ENCODE data around the gene EMID1.

The EMID1 gene

DNA sequence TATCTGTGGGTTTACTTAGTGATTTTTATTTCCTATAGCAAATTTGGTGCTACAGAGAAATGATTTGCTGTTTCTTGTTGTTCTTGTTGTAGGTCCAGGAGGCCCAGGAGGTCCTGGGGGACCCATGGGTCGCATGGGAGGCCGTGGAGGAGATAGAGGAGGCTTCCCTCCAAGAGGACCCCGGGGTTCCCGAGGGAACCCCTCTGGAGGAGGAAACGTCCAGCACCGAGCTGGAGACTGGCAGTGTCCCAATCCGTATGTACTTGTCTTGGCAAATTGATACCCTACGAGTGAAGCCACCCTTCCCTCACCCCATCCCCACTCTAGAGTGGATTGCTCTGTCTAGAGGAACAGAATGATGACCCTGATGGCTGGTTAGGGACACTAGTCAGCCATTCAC is 92.9 kb downstream of the EMID1 start:
- Histone ChIP-seq H3K27me3 (ENCODE audit: control insufficient read depth in 1 of 2, insufficient read depth in 2 of 2, low read length in 2 of 2) (no peaks in the 10 kb centered on the region), H3K4me1 (ENCODE audit: control insufficient read depth in 1 of 2, insufficient read depth in 2 of 2, low read length in 2 of 2) (peaks cover 21 to 24% of the 10 kb centered on the region in 2 donors), H3K36me3 (ENCODE audit: control insufficient read depth in 1 of 2, insufficient read depth in 2 of 2, low read length in 2 of 2) (peaks cover 51 to 76% of the 10 kb centered on the region in 2 donors), H3K4me3 (ENCODE audit: low read depth in 1 of 2, low read length in 2 of 2) (no peak overlapping the region), H3K27ac (ENCODE audit: low read depth, low read length) (no peak overlapping the region), H3K9ac (ENCODE audit: low read depth in 1 of 2, low read length in 2 of 2) (no peak overlapping the region), H3K9me3 (ENCODE audit: control insufficient read depth in 1 of 2, low read length in 2 of 2) (no peaks in the 10 kb centered on the region)

DNA sequence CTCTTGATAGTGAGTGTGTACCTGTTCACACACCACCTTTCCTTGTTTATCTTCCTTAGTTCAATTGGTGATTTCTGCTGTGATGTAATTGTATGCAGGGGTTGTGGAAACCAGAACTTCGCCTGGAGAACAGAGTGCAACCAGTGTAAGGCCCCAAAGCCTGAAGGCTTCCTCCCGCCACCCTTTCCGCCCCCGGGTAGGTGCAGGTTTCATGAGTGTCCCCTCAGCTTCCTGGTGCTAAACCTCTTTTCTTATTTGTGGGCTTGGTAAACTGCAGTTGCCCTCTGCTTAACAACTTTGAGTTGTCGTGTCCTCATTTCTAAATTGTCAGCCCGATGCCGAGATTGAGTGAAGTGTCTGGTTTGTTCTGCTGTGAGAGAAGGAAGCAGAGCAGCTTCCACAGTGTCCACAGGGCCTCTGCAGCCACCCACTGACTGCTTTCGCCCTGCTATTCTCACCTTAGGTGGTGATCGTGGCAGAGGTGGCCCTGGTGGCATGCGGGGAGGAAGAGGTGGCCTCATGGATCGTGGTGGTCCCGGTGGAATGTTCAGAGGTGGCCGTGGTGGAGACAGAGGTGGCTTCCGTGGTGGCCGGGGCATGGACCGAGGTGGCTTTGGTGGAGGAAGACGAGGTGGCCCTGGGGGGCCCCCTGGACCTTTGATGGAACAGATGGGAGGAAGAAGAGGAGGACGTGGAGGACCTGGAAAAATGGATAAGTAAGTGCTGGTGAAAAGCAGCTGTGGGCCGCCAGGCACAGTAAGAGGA is 93.6 kb downstream of the EMID1 start:
- Histone ChIP-seq H3K9me3 (ENCODE audit: control insufficient read depth in 1 of 2, low read length in 2 of 2) (no peaks in the 10 kb centered on the region), H3K4me1 (ENCODE audit: control insufficient read depth in 1 of 2, insufficient read depth in 2 of 2, low read length in 2 of 2) (peaks cover 21 to 24% of the 10 kb centered on the region in 2 donors), H3K27ac (ENCODE audit: low read depth, low read length) (no peak overlapping the region), H3K9ac (ENCODE audit: low read depth in 1 of 2, low read length in 2 of 2) (no peak overlapping the region), H3K4me3 (ENCODE audit: low read depth in 1 of 2, low read length in 2 of 2) (no peak overlapping the region), H3K27me3 (ENCODE audit: control insufficient read depth in 1 of 2, insufficient read depth in 2 of 2, low read length in 2 of 2) (no peaks in the 10 kb centered on the region), H3K36me3 (ENCODE audit: control insufficient read depth in 1 of 2, insufficient read depth in 2 of 2, low read length in 2 of 2) (peaks cover 49 to 69% of the 10 kb centered on the region in 2 donors)

DNA sequence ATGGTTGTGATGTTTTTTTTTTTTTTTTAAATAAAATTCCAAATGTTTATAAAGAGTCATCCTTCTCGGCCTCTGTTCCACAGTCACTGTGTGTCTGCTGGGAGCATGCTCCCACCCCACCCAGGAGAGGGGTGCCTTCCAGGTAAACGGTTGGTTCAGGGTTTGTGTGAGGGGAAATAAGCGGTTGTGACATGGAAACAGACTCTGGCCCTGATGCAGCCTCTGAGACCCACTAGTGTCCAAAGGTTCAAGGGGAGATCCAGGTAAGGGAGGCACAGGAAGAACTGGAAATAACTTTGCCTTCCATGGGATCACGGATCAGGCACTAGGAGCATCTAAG is 94.7 kb downstream of the EMID1 start:
- Histone ChIP-seq H3K27ac (ENCODE audit: low read depth, low read length) (no peak overlapping the region), H3K4me1 (ENCODE audit: control insufficient read depth in 1 of 2, insufficient read depth in 2 of 2, low read length in 2 of 2) (peaks cover 21 to 24% of the 10 kb centered on the region in 2 donors), H3K27me3 (ENCODE audit: control insufficient read depth in 1 of 2, insufficient read depth in 2 of 2, low read length in 2 of 2) (no peaks in the 10 kb centered on the region), H3K9ac (ENCODE audit: low read depth in 1 of 2, low read length in 2 of 2) (no peak overlapping the region), H3K36me3 (ENCODE audit: control insufficient read depth in 1 of 2, insufficient read depth in 2 of 2, low read length in 2 of 2) (peaks cover 45 to 59% of the 10 kb centered on the region in 2 donors), H3K9me3 (ENCODE audit: control insufficient read depth in 1 of 2, low read length in 2 of 2) (no peaks in the 10 kb centered on the region), H3K4me3 (ENCODE audit: low read depth in 1 of 2, low read length in 2 of 2) (no peak overlapping the region)

DNA sequence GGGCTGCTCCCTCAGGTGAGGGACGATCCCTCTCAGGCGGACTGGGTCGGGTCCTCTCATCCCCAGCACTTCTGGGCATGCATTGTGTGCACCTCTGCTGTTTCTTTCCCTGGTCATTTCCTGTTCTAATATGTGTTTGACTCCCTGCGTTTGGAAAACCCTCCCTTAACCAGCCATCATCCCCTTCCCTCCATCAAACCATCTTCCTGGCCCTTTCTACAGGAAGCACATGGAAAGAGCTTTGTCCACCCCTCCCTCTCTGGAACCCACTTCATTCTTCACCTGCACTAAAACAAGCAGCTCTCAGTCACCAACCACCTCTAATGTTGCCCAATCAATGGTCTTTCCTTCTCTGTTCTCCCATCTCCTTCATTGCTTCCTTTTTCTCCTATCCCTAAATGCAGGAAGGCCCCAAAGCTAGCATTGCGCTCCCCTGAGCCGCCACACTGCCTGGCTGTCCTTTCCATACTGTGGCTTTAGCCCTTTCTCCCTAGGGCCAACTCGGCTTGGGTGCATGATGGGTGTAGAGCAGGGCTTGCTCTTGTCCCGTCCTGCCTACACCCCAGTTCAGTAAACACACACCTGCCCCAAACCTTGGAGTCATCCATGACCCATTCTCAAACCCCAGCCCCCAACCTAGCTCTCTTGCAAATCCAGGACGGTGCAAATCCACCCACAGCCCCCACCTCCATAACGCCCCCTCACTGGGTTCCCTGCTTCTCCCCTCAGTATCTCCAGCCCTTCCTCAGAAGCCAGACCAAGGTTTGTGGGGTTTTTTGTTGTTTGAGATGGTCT is 95.3 kb downstream of the EMID1 start:
- Histone ChIP-seq H3K27me3 (ENCODE audit: control insufficient read depth in 1 of 2, insufficient read depth in 2 of 2, low read length in 2 of 2) (no peaks in the 10 kb centered on the region), H3K36me3 (ENCODE audit: control insufficient read depth in 1 of 2, insufficient read depth in 2 of 2, low read length in 2 of 2) (peaks cover 41 to 53% of the 10 kb centered on the region in 2 donors), H3K9ac (ENCODE audit: low read depth in 1 of 2, low read length in 2 of 2) (no peak overlapping the region), H3K4me3 (ENCODE audit: low read depth in 1 of 2, low read length in 2 of 2) (no peak overlapping the region), H3K27ac (ENCODE audit: low read depth, low read length) (no peak overlapping the region), H3K9me3 (ENCODE audit: control insufficient read depth in 1 of 2, low read length in 2 of 2) (no peaks in the 10 kb centered on the region), H3K4me1 (ENCODE audit: control insufficient read depth in 1 of 2, insufficient read depth in 2 of 2, low read length in 2 of 2) (peaks cover 24 to 26% of the 10 kb centered on the region in 2 donors)

DNA sequence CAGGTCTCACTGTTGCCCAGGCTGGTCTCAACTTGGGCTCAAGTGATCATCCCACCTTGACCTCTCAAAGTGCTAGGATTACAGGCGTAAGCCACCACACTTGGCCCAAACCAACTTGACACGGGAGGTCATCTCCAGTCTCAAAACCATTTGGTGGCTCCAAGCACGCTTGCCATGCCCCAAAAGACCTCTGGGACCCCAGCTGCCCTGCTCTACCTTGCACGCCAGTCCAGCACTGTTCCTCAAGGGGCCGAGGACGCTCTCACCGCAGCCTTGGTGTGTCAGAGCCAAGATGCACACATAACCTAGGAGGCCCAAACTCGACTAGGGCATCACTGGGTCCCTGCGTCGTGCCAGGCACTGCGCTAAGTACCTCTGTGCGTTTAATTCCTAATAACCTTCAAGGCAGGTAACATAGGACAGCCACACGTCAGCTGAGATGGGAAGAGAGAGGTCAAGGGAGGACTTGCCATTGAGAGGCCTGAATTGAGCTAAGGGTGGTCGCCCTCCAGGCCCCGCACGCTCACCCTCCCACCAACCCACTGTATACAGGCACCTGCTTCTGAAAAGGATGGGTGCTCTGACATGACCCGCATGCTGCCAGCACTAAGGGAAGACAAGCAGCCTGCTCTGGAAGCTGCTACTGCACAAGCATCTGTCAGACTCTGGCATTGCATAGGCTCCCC is 96.2 kb downstream of the EMID1 start:
- H3K27me3 ChIP-seq (ENCODE audit: control insufficient read depth in 1 of 2, insufficient read depth in 2 of 2, low read length in 2 of 2) = no peaks in the 10 kb centered on the region
- H3K36me3 ChIP-seq (ENCODE audit: control insufficient read depth in 1 of 2, insufficient read depth in 2 of 2, low read length in 2 of 2) = peaks cover 35 to 44% of the 10 kb centered on the region in 2 donors
- H3K27ac ChIP-seq (ENCODE audit: low read depth, low read length) = no peak overlapping the region
- peaks cover 25 to 28% of the 10 kb centered on the region in 2 donors for H3K4me1 ChIP-seq (ENCODE audit: control insufficient read depth in 1 of 2, insufficient read depth in 2 of 2, low read length in 2 of 2)
- no peak overlapping the region for H3K9ac ChIP-seq (ENCODE audit: low read depth in 1 of 2, low read length in 2 of 2)
- H3K9me3 ChIP-seq (ENCODE audit: control insufficient read depth in 1 of 2, low read length in 2 of 2) = no peaks in the 10 kb centered on the region
- H3K4me3 ChIP-seq (ENCODE audit: low read depth in 1 of 2, low read length in 2 of 2) = no peak overlapping the region

DNA sequence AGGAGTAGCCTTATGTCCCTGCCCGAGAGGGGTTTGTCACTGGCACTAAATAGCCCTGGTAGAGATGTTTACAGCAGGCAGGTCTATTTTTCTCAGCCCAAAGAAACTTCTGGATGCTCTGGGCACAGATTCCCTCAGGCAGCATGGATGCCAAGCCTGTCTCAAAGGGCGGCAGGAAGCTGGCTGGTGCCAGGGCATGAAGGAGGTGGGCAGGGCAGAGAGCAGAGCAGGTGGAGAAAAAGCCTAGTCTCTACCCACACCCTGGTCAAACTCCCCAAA is 96.6 kb downstream of the EMID1 start:
- H3K36me3 ChIP-seq (ENCODE audit: control insufficient read depth in 1 of 2, insufficient read depth in 2 of 2, low read length in 2 of 2) = peaks cover 31 to 40% of the 10 kb centered on the region in 2 donors
- H3K27me3 ChIP-seq (ENCODE audit: control insufficient read depth in 1 of 2, insufficient read depth in 2 of 2, low read length in 2 of 2) = no peaks in the 10 kb centered on the region
- H3K4me1 ChIP-seq (ENCODE audit: control insufficient read depth in 1 of 2, insufficient read depth in 2 of 2, low read length in 2 of 2) = peaks cover 25 to 30% of the 10 kb centered on the region in 2 donors
- no peak overlapping the region for H3K27ac ChIP-seq (ENCODE audit: low read depth, low read length)
- no peaks in the 10 kb centered on the region for H3K9me3 ChIP-seq (ENCODE audit: control insufficient read depth in 1 of 2, low read length in 2 of 2)
- H3K4me3 ChIP-seq (ENCODE audit: low read depth in 1 of 2, low read length in 2 of 2) = no peak overlapping the region
- no peak overlapping the region for H3K9ac ChIP-seq (ENCODE audit: low read depth in 1 of 2, low read length in 2 of 2)

DNA sequence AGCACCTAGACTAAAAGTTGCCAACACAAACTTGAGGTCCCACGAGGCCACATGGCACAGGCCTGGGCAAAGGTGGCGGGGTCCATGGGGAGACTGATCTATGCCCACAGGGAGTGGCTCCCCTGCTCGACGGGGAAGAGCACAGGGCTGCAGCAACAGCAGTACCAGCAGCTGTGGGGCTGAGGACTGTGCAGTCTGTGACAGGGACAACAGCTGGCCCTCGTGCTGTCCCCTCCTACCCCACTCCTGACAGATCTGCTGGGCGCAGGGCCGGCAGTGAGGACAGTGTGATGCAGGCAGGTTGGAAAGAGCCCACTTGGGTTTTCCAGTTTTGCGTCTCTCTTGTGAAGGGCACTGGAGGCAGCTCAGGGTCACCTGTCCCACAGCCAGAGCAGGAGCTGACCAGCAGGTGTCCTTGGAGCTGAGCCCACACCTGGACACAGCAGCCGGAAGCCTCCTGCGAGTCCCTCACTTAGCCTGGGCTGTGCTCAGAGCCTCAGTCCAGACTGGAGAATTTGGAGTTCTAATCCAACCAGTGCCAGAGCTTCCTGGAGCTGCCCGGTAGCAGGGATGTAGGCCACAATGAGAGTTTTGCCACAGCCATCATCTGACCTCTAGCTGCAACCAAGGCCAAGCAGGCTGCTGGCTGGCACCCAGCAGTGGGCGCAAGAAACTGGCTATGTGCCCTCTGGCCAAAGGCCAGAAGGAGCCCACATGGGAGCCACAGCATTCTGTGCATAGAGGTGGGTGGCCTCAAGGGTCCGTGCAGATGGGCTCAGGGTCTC is 97.2 kb downstream of the EMID1 start:
- Histone ChIP-seq H3K36me3 (ENCODE audit: control insufficient read depth in 1 of 2, insufficient read depth in 2 of 2, low read length in 2 of 2) (peaks cover 26 to 34% of the 10 kb centered on the region in 2 donors), H3K27ac (ENCODE audit: low read depth, low read length) (peak overlapping the region; percentile 57), H3K4me3 (ENCODE audit: low read depth in 1 of 2, low read length in 2 of 2) (peak overlapping the region in 1 of 2 donors; percentile 6), H3K9me3 (ENCODE audit: control insufficient read depth in 1 of 2, low read length in 2 of 2) (no peaks in the 10 kb centered on the region), H3K4me1 (ENCODE audit: control insufficient read depth in 1 of 2, insufficient read depth in 2 of 2, low read length in 2 of 2) (peaks cover 29 to 35% of the 10 kb centered on the region in 2 donors), H3K27me3 (ENCODE audit: control insufficient read depth in 1 of 2, insufficient read depth in 2 of 2, low read length in 2 of 2) (no peaks in the 10 kb centered on the region), H3K9ac (ENCODE audit: low read depth in 1 of 2, low read length in 2 of 2) (peak overlapping the region; percentile 15 to 30)

DNA sequence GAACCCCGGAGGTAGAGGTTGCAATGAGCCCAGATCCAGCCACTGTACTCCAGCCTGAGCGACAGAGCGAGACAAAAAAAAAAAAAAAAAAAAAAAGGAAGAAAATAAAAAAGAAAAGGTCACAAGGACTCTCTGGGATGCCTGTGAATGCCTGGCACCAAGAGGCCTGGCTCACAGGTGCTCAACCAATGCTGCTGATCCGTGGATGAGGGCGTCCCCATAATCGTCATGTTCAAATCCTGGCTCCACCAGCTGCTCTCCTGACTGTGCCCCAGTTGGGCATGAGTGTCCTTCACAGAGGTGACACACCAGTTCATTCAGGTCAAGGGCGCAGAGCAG is 100.1 kb downstream of the EMID1 start:
- Histone ChIP-seq H3K27ac (ENCODE audit: low read depth, low read length) (no peak overlapping the region), H3K9ac (ENCODE audit: low read depth in 1 of 2, low read length in 2 of 2) (peak overlapping the region in 1 of 2 donors; percentile 57), H3K36me3 (ENCODE audit: control insufficient read depth in 1 of 2, insufficient read depth in 2 of 2, low read length in 2 of 2) (peaks cover 3 to 7% of the 10 kb centered on the region in 2 donors), H3K4me1 (ENCODE audit: control insufficient read depth in 1 of 2, insufficient read depth in 2 of 2, low read length in 2 of 2) (peaks cover 54 to 62% of the 10 kb centered on the region in 2 donors), H3K4me3 (ENCODE audit: low read depth in 1 of 2, low read length in 2 of 2) (peak overlapping the region; percentile 75 to 86), H3K9me3 (ENCODE audit: control insufficient read depth in 1 of 2, low read length in 2 of 2) (no peaks in the 10 kb centered on the region), H3K27me3 (ENCODE audit: control insufficient read depth in 1 of 2, insufficient read depth in 2 of 2, low read length in 2 of 2) (no peaks in the 10 kb centered on the region)

DNA sequence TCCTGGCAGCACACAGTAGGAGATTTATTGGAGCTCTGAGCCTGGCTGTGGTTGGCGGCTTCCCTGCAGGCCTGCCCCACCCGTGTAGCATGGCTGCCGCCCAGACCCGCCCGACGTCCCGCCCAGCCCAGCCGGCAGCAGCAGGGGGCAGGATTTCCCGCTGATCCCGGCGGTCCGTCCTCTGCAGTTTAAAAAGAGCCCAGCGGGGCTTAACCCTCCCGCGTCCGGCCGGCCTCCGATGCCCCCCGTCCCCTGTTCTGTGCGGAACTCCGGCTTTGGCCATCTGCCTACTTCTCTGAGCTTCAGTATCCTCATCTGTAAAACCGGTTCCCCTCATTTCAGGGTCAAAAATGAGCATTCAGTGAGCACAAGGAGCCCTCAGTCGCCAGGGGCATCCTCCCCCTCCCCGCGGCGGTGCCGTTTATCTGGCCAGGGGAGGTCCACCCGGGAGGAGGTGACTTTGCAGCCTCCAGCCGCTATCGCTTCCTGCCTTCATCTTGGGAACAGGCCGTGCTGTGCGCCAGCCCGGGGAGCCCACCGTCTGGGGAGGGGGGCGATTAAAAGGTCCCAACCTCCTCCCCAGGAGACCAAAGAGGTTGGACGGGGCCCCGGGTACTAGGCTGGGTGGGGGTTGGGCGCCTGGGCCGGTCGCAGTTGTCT is 100.6 kb downstream of the EMID1 start, which contains the start of gene GAS2L1:
Gene GAS2L1 (plus strand): TSS at position 476 of the 660 bp plus-strand sequence. CDS start 1,456 bp downstream, outside the sequence.
- Histone ChIP-seq H3K9me3 (ENCODE audit: control insufficient read depth in 1 of 2, low read length in 2 of 2) (no peaks in the 10 kb centered on the region), H3K4me3 (ENCODE audit: low read depth in 1 of 2, low read length in 2 of 2) (peak within 1 kb of the TSS; percentile 75 to 86), H3K9ac (ENCODE audit: low read depth in 1 of 2, low read length in 2 of 2) (peak within 1 kb of the TSS; percentile 71 to 72), H3K27me3 (ENCODE audit: control insufficient read depth in 1 of 2, insufficient read depth in 2 of 2, low read length in 2 of 2) (no peaks in the 10 kb centered on the region), H3K4me1 (ENCODE audit: control insufficient read depth in 1 of 2, insufficient read depth in 2 of 2, low read length in 2 of 2) (peaks cover 56 to 66% of the 10 kb centered on the region in 2 donors), H3K36me3 (ENCODE audit: control insufficient read depth in 1 of 2, insufficient read depth in 2 of 2, low read length in 2 of 2) (peaks cover 0 to 2% of the 10 kb centered on the region in 2 donors), H3K27ac (ENCODE audit: low read depth, low read length) (peak within 1 kb of the TSS; percentile 66)

Measured in duodenal mucosa (tissue), 2 donors.